A549 (cell line): ENCODE measurements around the gene PDS5A. TPM values are rescaled to one million over a fixed set of nuclear protein-coding genes. Genes with fewer than 3 reads are reported as not detected.

Experiments
- ATAC-seq, 2 experiments: fragments of 200-7000 bp in 1 of 2; fragments of >200 bp in 1 of 2; cut with Nextera tagmentation in 1 of 2; cut with Tn5 transposase in 1 of 2; 3 replicates each; pipeline versions ENCODE4 v1.8.0 to v1.9.1; 2018 to 2020; ENCODE audit warnings: mild to moderate bottlenecking in 1 of 2, moderate library complexity in 1 of 2
- CTCF ChIA-PET: fragments of 300-600 bp; sonication (Branson Sonifier 250); formaldehyde crosslinking; extraction: SDS; loops from one replicate; lab custom pipeline; 2021; ENCODE audit warnings: antibody characterized with exemption, inconsistent platforms; lab: Yijun Ruan, JAX
- POLR2A ChIA-PET: fragments of 350-600 bp; formaldehyde crosslinking; extraction: SDS; loops from one replicate; lab custom pipeline; 2021; ENCODE audit warnings: antibody characterized with exemption, inconsistent platforms; lab: Yijun Ruan, JAX
- DNase-seq, 2 experiments: peaks; one replicate each; pipeline versions ENCODE4 v3.0.0 to v3.0.0-alpha.2; 2011 to 2016; ENCODE audit warnings: low read depth in 1 of 2, low spot score in 1 of 2
- FAIRE-seq: peaks from 2 replicates; lab custom pipeline; 2011; peaks lifted over from hg19 to GRCh38; lab: Jason Lieb, UNC
- H3K27ac ChIP-seq, 2 experiments: fragments of >200 bp; sonication (Bioruptor Twin); formaldehyde crosslinking; 3 replicates each; pipeline ENCODE4 v1.5.1; 2016 to 2017
- H3K4me1 ChIP-seq: fragments of >200 bp; sonication (Bioruptor Twin); formaldehyde crosslinking; 3 replicates; pipeline ENCODE4 v1.6.1; 2016
- H3K4me2 ChIP-seq: fragments of >200 bp; sonication (Bioruptor Twin); formaldehyde crosslinking; 3 replicates; pipeline ENCODE4 v1.6.1; 2016
- H3K4me3 ChIP-seq: fragments of >200 bp; sonication (Bioruptor Twin); formaldehyde crosslinking; 3 replicates; pipeline ENCODE4 v1.5.1; 2016
- H3K9me3 ChIP-seq: fragments of >200 bp; sonication (Bioruptor Twin); formaldehyde crosslinking; 3 replicates; pipeline ENCODE4 v1.6.1; 2016
- ATOH8 ChIP-seq: fragments of 250-450 bp; sonication (Bioruptor Pico); IDR thresholded peaks from 2 replicates; pipeline ENCODE4 v1.5.0; 2020; ENCODE audit warnings: low read depth, mild to moderate bottlenecking, moderate library complexity
- CEBPB ChIP-seq, 2 experiments: fragments of >200 bp in 1 of 2; sonication (Bioruptor Twin) in 1 of 2; formaldehyde crosslinking in 1 of 2; IDR thresholded peaks; 2 replicates each; pipeline ENCODE4 v1.6.1; 2012 to 2016
- CHD2 ChIP-seq: fragments of 150-350 bp; IDR thresholded peaks from 2 replicates; pipeline ENCODE4 v1.6.1; 2014; ENCODE audit warnings: low read length; ENCODE audit not compliant: partially characterized antibody
- CHD4 ChIP-seq: fragments of 200-600 bp; sonication (generic); IDR thresholded peaks from 2 replicates; pipeline ENCODE4 v1.6.1; 2016; ENCODE audit warnings: antibody characterized with exemption, mild to moderate bottlenecking, borderline replicate concordance
- E2F6 ChIP-seq: IDR thresholded peaks from 2 replicates; pipeline ENCODE4 v1.6.1; 2012; ENCODE audit warnings: low read depth, borderline replicate concordance
- EHMT2 ChIP-seq: fragments of 200-600 bp; sonication (generic); IDR thresholded peaks from 2 replicates; pipeline ENCODE4 v1.6.1; 2016; ENCODE audit warnings: antibody characterized with exemption, low read depth, mild to moderate bottlenecking, moderate library complexity
- ESRRA ChIP-seq: fragments of 150-350 bp; IDR thresholded peaks from 2 replicates; pipeline ENCODE4 v1.6.1; 2014; ENCODE audit warnings: mild to moderate bottlenecking, low read length, borderline replicate concordance
- FOSL2 ChIP-seq, 2 experiments: fragments of 450-650 bp in 1 of 2; fragments of >200 bp in 1 of 2; sonication (Bioruptor Twin) in 1 of 2; formaldehyde crosslinking; IDR thresholded peaks; 2 replicates each; pipeline versions ENCODE4 v1.5.0 to v1.6.1; 2016 to 2020; ENCODE audit warnings: mild to moderate bottlenecking in 1 of 2, moderate library complexity in 1 of 2
- GATA3 ChIP-seq: IDR thresholded peaks from 2 replicates; pipeline ENCODE4 v1.6.1; 2012; ENCODE audit warnings: borderline replicate concordance
- HOXA7 ChIP-seq: fragments of 250-450 bp; sonication (Bioruptor Pico); IDR thresholded peaks from 2 replicates; pipeline ENCODE4 v1.5.0; 2020; ENCODE audit warnings: mild to moderate bottlenecking, moderate library complexity
- HOXB13 ChIP-seq: fragments of 250-450 bp; sonication (Bioruptor Pico); IDR thresholded peaks from 2 replicates; pipeline ENCODE4 v1.5.0; 2020; ENCODE audit warnings: low read depth, mild to moderate bottlenecking, moderate library complexity
- HOXB5 ChIP-seq: fragments of 250-450 bp; sonication (Bioruptor Pico); IDR thresholded peaks from 2 replicates; pipeline ENCODE4 v1.5.0; 2020; ENCODE audit warnings: mild to moderate bottlenecking, moderate library complexity
- JUN ChIP-seq, 2 experiments: fragments of >200 bp; sonication (Bioruptor Twin); formaldehyde crosslinking; IDR thresholded peaks; 2 replicates in 1 of 2; 3 replicates in 1 of 2; pipeline ENCODE4 v1.6.1; 2016 to 2017
- JUNB ChIP-seq: fragments of >200 bp; sonication (Bioruptor Twin); formaldehyde crosslinking; IDR thresholded peaks from 2 replicates; pipeline ENCODE4 v1.6.1; 2016
- KDM1A ChIP-seq: fragments of 200-600 bp; sonication (generic); IDR thresholded peaks from 2 replicates; pipeline ENCODE4 v1.6.1; 2016; ENCODE audit warnings: low read depth, mild to moderate bottlenecking
- KDM5A ChIP-seq: fragments of 200-600 bp; sonication (generic); IDR thresholded peaks from 2 replicates; pipeline ENCODE4 v1.6.1; 2016; ENCODE audit warnings: antibody characterized with exemption, mild to moderate bottlenecking
- NR3C1 ChIP-seq: fragments of >200 bp; sonication (Bioruptor Twin); formaldehyde crosslinking; IDR thresholded peaks from 3 replicates; pipeline ENCODE4 v1.6.1; 2017
- RARB ChIP-seq: fragments of 250-450 bp; sonication (Bioruptor Pico); IDR thresholded peaks from 2 replicates; pipeline ENCODE4 v1.8.0; 2021; ENCODE audit warnings: mild to moderate bottlenecking, moderate library complexity
- ZC3H11A ChIP-seq: fragments of 450-650 bp; IDR thresholded peaks from 2 replicates; pipeline ENCODE4 v1.6.1; 2014; ENCODE audit warnings: antibody characterized with exemption, mild to moderate bottlenecking
- ZFP36 ChIP-seq: fragments of 450-650 bp; IDR thresholded peaks from 2 replicates; pipeline ENCODE4 v1.6.1; 2014; ENCODE audit warnings: borderline replicate concordance; ENCODE audit not compliant: partially characterized antibody
- WGBS: methylation state at CpG from one replicate; pipeline ENCODE4 v1.1.6; 2017; ENCODE audit errors: missing lambda C conversion rate; 5-methylcytosine and 5-hydroxymethylcytosine counted together
- polyA plus RNA-seq, 4 experiments: library from polyadenylated mRNA; depleted of rRNA in 3 of 4; stranded (reverse); fragments of >200 nt; fragmentation: RNase III in 1 of 4; extraction: RNeasy Plus Mini Kit Qiagen cat#74134 plus additional on column Dnase treatment in 1 of 4; gene quantifications; 2 replicates in 3 of 4; 3 replicates in 1 of 4; pipeline ENCODE4 v1.2.3, GENCODE V29; 2011 to 2017
- TF ChIP-seq, protein P1 (sequence below): fragments of >200 bp; sonication (Bioruptor Twin); formaldehyde crosslinking; IDR thresholded peaks from 3 replicates; pipeline ENCODE4 v1.6.1; 2016
- TF ChIP-seq, protein P2 (sequence below): fragments of >200 bp; sonication (Bioruptor Twin); formaldehyde crosslinking; IDR thresholded peaks from 3 replicates; pipeline ENCODE4 v1.5.1; 2016
- TF ChIP-seq, protein P3 (sequence below): fragments of 150-350 bp; IDR thresholded peaks from 2 replicates; pipeline ENCODE4 v1.6.1; 2014; ENCODE audit warnings: low read depth, mild to moderate bottlenecking, low read length

The PDS5A gene
- polyA plus RNA-seq, 2 of the 4 experiments (the other 2 are of a cell fraction), result 33.0 to 87.5 TPM

DNA sequence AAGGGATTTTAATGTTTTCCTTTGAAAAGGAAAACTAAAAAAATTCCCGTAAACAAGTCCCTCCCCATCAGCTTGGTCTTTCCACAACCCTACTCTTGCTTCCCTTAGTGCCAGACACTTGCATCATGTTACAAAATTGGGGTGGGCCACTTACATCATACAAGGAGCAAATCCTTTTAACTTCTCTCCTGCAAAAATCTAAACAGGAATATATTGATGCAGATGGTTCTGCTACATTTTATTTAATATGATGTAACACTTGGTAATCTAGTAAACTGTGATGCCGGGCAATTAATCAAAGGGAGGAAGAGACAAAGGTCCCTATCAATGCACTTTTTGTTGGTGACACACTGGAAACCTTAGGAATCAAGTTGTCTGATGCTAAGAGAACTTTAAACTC lies 154.5 kb downstream of the PDS5A start:
- Histone ChIP-seq H3K4me2 (peak overlapping the region; percentile 49), H3K9me3 (no peaks in the 10 kb centered on the region), H3K4me1 (peaks cover 42% of the 10 kb centered on the region), H3K27ac (peak overlapping the region; percentile 53 to 60; a peak in 5 of 6 replicates)
- ATAC-seq, result no peak
- FAIRE-seq, result no peak
- DNase-seq, result no peak
- TF ChIP-seq KDM1A (no peak), CEBPB (IDR thresholded peaks at IDR 0.05) (peak in 1 of 2 experiments; percentile 47; a peak in 1 of 4 replicates), ATOH8 (CRISPR knock-in tag) (no peak), CHD4 (no peak), ZC3H11A (no peak)
- TF ChIP-seq, all 56 proteins: peak for 1
- POLR2A ChIA-PET, result no interaction called here
- CTCF ChIA-PET, result no interaction called here
- WGBS, result 69% methylated on average over 2 of the region's 2 CpGs
- H3K4me3 ChIP-seq, result no peak overlapping the region

- no peak overlapping the region for H3K4me3 ChIP-seq
- DNase-seq, result no peak
- H3K9me3 ChIP-seq, result no peaks in the 10 kb centered on the region
- H3K27ac ChIP-seq, result peak overlapping the region; percentile 53 to 60; a peak in 5 of 6 replicates
- peak overlapping the region; percentile 49 for H3K4me2 ChIP-seq
- no peak for FAIRE-seq
- ATAC-seq, result no peak
- peaks cover 42% of the 10 kb centered on the region for H3K4me1 ChIP-seq
- TF ChIP-seq, protein P1, sequence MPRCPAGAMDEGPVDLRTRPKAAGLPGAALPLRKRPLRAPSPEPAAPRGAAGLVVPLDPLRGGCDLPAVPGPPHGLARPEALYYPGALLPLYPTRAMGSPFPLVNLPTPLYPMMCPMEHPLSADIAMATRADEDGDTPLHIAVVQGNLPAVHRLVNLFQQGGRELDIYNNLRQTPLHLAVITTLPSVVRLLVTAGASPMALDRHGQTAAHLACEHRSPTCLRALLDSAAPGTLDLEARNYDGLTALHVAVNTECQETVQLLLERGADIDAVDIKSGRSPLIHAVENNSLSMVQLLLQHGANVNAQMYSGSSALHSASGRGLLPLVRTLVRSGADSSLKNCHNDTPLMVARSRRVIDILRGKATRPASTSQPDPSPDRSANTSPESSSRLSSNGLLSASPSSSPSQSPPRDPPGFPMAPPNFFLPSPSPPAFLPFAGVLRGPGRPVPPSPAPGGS, result no peak
- TF ChIP-seq ZC3H11A (no peak), GATA3 (no peak), RARB (CRISPR knock-in tag) (no peak), FOSL2 (IDR thresholded peaks at IDR 0.05) (no peak), FOSL2 (CRISPR knock-in tag; IDR thresholded peaks at IDR 0.05) (no peak), EHMT2 (no peak)
- TF ChIP-seq, protein P2, sequence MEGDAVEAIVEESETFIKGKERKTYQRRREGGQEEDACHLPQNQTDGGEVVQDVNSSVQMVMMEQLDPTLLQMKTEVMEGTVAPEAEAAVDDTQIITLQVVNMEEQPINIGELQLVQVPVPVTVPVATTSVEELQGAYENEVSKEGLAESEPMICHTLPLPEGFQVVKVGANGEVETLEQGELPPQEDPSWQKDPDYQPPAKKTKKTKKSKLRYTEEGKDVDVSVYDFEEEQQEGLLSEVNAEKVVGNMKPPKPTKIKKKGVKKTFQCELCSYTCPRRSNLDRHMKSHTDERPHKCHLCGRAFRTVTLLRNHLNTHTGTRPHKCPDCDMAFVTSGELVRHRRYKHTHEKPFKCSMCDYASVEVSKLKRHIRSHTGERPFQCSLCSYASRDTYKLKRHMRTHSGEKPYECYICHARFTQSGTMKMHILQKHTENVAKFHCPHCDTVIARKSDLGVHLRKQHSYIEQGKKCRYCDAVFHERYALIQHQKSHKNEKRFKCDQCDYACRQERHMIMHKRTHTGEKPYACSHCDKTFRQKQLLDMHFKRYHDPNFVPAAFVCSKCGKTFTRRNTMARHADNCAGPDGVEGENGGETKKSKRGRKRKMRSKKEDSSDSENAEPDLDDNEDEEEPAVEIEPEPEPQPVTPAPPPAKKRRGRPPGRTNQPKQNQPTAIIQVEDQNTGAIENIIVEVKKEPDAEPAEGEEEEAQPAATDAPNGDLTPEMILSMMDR, result no peak
- TF ChIP-seq, all 56 proteins: peak for 0
- ChIA-PET POLR2A (interaction anchor here (0.5 kb wide), 1 partner anchor 379 kb away, joined by 5 read pairs; no protein-coding TSS in a partner anchor), CTCF (no interaction called here)
These were observed 155.0 kb downstream of the PDS5A start for GRCh38 chr4:39822662-39823061.

- Histone ChIP-seq H3K27ac (no peak overlapping the region; a peak in 2 of 6 replicates), H3K9me3 (no peaks in the 10 kb centered on the region), H3K4me2 (no peak overlapping the region), H3K4me3 (no peak overlapping the region), H3K4me1 (peaks cover 42% of the 10 kb centered on the region)
- ATAC-seq (no peak), FAIRE-seq (no peak), DNase-seq (no peak)
- no peak for TF ChIP-seq NR3C1
- no peak for TF ChIP-seq ZFP36
- no peak for TF ChIP-seq HOXB5 (CRISPR knock-in tag)
- TF ChIP-seq E2F6, result no peak
- TF ChIP-seq JUNB, result no peak
- no peak for TF ChIP-seq CEBPB (IDR thresholded peaks at IDR 0.05)
- no peak for TF ChIP-seq HOXB13 (CRISPR knock-in tag)
- no peak for TF ChIP-seq HOXA7 (CRISPR knock-in tag)
- no peak for TF ChIP-seq CHD2
- TF ChIP-seq ESRRA, result no peak
- no peak for TF ChIP-seq JUN (IDR thresholded peaks at IDR 0.05)
- TF ChIP-seq, protein P3, sequence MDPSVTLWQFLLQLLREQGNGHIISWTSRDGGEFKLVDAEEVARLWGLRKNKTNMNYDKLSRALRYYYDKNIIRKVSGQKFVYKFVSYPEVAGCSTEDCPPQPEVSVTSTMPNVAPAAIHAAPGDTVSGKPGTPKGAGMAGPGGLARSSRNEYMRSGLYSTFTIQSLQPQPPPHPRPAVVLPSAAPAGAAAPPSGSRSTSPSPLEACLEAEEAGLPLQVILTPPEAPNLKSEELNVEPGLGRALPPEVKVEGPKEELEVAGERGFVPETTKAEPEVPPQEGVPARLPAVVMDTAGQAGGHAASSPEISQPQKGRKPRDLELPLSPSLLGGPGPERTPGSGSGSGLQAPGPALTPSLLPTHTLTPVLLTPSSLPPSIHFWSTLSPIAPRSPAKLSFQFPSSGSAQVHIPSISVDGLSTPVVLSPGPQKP, result no peak
- no peak for TF ChIP-seq KDM5A
- 97% methylated on average over 9 of the region's 9 CpGs for WGBS
- POLR2A ChIA-PET, result no interaction called here
- CTCF ChIA-PET, result interaction anchor here (0.7 kb wide), 1 partner anchor 32 kb away, joined by 4 read pairs; no protein-coding TSS in a partner anchor
These were observed 155.8 kb downstream of the PDS5A start for GRCh38 chr4:39821951-39822350.
